Activated T-helper 9 cell treated with anti-CD3 and anti-CD28 coated beads, Interleukin-2, amount 50 U/mL, for 16 hours (primary cell): ENCODE data around the gene RGS9.

Experiments
- DNase-seq: peaks from one replicate; pipeline ENCODE4 v3.0.0-alpha.2; 2020; ENCODE audit warnings: low read depth

The RGS9 gene

DNA sequence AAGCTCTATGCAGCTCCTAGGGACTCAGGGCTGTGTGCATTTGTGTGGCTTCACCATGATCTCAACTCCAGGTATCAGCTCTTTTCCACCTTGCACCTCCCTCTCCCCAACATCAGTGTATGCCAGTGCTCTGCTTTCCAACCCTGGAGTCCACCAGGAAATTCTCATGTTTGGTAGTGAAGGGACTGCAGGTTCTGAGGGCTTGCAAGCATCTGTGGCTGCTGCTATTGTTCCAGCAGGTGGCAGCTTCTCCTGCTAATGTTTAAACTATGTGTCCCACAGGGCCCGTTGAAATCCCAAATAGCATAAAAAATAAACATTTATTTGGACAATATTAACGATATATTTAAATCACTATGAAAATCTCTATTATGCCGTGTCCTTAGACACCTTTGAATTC is 82.0 kb downstream of the RGS9 start:
- DNase-seq, result no peak

DNA sequence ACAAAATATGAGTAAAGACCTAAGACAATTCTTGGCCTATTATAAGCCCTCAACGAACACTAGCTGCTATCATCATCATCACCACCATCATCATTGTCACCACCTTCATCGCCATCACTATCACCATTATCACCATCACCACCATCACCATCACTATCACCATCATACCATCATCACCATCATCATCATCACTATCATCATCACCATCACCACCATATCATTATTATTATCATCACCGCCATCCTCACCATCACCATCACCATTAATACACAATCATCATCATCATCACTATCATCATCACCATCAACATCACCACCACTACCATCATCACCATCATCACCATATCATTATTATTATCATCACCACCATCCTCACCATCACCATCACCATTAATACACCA is 82.5 kb downstream of the RGS9 start:
- DNase-seq, result no peak

GRCh38 chr17:65220732-65221131 is 83.6 kb downstream of the RGS9 start:
- DNase-seq, result no peak

GRCh38 chr17:65222214-65222738 is 85.1 kb downstream of the RGS9 start:
- no peak for DNase-seq

- DNase-seq, result no peak
These were observed 87.9 kb downstream of the RGS9 start for GRCh38 chr17:65225061-65225460.

DNA sequence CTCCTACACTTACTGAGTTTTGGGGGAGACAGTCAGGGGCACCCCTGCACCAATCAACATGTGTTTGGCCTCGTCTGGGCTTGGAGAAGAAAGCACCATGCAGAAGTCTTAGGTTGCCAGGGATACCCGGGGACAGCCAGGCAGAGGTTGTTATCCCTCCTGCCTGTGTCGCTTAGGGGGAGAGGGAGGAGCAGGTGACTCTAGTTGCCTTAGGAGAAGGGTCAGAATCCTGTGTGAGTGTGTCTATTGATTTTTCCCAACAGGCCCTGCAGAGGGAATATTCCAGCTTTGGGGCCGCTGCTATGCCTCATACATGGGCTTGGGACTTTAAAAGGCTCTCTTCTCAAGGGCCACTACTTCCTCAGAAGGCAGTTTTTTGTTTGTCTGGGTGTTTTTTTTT is 89.1 kb downstream of the RGS9 start:
- no peak for DNase-seq

DNA sequence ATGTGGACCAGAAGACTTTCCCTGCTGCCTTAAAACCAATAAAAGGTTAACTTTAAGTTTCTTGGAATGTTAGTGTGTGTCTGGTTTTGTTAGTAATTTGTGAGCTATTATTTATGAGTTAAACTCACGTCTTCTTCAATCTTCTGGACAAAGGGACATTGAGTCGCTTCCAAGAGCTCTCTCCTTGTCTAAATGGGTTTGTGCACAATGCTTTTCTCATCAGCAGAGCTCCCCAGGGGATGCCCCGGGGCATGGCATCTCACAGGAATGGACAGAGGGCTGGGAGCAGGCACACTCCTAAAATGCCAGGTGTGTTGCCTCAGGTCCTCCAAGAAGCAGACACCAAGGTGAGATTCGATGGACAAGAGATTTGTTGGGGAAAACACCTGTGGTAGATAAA is 90.5 kb downstream of the RGS9 start:
- DNase-seq, result no peak

- no peak for DNase-seq
These were observed 91.1 kb downstream of the RGS9 start for GRCh38 chr17:65228287-65228686.

DNA sequence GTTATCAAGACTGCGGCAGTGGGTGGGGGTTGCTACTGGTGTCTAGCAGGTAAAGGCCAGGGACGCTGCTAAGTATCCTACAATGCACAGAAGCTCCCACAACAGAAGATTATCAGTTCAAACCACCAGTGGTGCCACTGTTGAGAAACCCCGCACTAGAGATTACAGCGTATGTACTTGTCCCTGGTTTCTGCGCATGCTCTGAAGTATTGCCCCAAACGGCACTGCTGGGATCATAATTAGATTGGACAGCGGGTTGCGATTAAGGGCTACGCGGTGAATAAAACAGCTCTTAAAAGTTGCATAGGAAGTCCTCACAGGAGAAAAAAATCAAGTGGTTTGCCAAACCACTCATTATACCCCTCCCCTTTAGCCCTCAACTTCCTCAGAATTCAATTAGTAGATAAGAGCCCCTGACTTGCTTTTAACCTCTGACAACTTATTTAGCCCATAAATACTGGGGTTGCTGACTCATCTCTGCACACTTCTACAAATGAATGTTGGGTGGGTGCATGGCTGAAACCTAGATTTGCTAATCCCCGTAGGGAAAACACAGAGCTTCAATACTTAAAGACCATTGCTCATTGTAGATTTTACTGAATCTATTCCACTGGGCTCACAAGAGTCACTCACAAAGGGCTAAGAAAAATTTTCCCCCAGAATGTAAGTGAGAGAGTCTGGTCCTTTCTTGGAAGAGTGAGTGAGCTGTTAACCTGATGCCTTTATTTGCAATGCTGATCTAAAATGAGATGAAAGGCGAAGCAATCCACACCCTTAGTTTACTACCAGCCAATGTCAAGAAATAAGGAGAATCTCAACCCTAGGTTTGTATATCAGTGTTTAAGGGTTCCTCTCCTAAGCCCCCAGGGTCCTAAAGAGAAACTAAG is 91.8 kb downstream of the RGS9 start:
- DNase-seq, result no peak

DNA sequence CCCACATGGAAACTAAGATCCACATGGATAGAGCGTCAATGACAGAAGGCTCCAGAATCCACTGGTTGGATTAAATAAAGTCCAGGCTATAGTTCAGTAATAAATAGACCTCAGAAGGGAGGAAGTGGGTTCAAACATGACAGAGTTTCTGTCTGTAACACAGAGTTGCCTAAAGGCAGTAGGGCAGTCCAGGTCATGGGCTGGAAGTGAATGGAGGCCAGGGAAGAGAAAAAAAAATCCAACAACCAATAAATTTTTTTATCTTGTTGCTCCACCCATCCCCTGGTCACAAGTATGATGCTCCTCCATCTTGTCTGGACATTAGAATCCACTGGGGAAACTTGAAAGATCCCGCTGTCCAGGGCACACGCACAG is 92.4 kb downstream of the RGS9 start:
- no peak for DNase-seq

- no peak for DNase-seq
These were observed 92.9 kb downstream of the RGS9 start for GRCh38 chr17:65230040-65230439.

DNA sequence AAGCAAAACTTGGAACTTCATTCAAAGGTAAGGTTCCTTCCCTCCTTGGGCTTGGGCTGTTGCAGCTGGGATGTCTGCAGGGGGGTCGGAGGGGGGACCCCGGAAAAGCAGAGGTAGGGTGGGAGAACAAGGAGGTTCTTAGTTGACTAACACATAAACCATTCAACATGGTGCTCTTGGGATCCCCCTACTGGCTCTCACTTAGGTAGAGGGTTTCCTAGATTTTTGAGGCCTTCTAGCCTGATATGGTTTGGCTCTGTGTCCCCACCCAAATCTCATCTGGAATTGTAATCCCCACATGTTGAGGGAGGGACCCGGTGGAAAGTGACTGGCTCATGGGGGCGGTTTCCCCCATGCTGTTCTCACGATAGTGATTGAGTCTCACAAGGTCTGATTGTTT is 93.9 kb downstream of the RGS9 start:
- no peak for DNase-seq

DNA sequence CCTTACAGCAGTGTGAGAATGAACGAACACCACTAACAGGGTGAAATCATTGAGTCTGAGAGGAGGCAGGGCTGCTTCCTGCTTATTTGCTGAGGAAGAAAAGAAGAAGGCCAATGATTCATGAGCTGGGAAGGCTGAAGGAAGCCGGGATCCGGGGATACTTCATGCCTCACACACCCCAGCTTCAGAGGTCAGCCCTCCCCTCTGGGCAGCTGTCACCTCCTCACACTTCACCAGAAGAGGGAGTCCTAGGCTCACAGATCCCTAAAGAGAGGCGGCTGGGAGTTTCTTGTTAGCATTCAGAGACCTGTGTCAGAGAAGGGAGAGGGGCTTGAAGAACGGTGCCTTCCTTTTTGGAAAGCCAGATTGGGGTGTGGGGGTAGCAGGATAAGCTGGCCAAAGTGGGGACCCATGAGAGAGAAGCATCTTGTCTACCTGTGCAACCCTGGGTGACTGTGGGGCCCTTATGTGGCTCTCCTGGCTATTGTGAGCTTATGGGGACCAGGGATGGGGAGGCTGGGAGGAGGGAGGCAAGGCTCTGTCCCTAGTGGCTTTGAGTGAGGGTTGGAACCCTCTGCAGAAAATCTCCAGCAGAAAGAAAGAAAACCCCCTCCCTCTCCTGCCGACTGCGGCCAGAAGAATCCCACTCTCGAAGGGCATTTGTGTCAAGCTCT is 94.6 kb downstream of the RGS9 start:
- peak; percentile 16 for DNase-seq

DNA sequence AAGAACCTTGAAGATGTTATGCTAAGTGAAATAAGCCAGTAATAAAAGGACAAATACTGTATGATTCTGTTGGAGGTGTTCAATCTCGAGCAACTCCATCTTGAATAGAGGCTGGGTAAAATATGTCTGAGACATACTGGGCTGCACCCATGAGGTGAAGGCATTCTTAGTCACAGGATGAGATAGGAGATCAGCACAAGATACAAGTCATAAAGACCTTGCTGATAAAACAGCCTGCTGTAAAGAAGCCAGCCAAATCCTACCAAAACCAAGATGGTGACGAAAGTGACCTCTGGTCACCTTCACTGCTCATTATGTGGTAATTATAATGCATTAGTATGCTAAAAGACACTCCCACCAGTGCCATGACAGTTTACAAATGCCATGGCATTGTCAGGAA is 98.1 kb downstream of the RGS9 start:
- DNase-seq, result no peak

DNA sequence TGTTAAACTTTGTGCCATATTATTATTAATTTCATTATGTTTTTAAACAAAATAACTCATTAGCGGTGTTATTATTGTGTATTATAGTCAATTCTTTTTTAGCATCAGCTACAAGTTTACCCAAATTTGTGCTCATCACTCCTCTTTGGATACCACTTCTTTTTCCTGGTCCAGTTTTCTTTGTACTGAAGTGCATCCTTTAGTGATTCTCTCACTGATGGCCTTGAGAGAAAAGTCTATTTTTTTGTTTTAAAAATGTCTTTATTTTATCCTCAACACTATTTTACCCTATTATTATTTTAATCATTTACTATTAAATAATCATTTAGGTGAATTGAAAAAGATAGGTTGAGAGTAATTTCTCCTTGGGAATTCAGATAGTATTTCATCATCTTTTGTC is 99.2 kb downstream of the RGS9 start:
- DNase-seq, result no peak

DNA sequence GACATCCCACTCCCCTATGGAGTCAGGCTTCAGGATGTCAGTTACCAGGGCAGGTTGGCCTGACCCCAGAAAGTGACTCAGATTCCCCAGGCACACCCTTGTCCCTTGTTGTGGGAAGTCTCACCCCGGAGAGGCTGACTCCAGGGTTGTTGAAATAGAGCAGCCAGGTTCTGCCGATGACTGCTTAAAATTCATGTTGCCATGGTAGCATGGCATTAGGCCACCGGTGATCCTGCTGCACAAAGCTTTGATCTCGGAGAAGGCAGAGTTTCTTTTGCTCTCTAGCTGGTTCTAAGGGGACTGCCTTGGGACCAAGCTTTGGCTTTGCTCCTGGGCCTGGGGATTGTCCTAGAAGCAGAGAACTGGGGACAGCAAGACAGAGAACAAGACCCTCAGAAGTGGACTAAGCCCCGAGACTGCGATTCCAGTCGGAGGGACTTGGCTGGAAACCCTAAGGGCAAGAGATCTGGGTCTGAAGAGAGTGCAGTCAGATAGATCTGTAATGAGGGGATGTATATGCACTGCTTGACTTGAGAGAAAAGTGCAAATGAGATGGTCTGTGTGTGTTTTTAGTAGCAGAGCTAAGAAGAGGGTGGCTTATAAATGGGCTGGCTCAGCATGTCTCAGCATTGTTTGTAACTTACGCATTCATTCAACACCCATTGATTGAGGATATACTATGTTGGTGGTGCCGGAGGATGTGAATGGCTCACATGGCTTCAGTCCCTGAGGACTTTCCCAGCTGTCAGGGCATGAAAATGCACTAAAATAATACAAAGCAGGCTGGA is 106.9 kb downstream of the RGS9 start:
- DNase-seq, result no peak

GRCh38 chr17:65246252-65246651 is 109.1 kb downstream of the RGS9 start:
- no peak for DNase-seq

DNA sequence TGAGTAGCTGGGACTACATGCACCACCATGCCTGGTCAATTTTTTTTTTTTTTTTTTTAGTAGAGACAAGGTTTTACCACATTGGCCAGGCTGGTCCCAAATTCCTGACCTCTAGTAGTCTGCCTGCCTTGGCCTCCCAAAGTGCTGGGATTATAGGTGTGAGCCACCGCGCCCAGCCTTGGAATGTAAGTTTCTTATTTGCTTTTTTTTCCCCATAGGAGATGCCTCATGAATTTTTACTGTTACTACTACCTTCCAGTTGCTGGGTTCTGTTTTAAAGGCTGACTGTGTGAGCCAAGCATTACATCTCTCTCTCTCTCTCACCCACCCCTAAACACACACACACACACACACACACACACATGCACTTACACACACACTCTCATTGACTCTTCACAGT is 112.6 kb downstream of the RGS9 start:
- no peak for DNase-seq

DNA sequence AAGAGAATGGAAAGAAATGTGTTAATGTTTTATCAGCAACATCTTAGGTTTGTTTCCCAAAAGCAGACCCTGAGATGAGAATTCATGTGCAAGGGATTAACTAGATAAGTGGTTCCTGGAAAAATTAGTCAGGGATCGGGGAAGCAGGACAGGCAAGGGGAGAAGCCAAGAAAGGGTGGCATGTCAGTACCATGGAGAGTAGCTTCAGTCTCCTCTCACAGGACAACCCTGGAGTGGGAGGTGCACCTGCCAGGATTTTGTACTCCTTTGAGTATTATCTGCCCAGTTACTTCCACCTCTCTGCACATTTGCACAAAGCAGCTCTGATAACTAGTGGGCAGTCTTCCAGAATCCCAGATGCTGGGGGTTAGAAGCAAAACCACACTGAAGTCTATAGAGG is 117.0 kb downstream of the RGS9 start:
- no peak for DNase-seq

GRCh38 chr17:65259281-65259680 is 122.1 kb downstream of the RGS9 start:
- DNase-seq, result no peak

DNA sequence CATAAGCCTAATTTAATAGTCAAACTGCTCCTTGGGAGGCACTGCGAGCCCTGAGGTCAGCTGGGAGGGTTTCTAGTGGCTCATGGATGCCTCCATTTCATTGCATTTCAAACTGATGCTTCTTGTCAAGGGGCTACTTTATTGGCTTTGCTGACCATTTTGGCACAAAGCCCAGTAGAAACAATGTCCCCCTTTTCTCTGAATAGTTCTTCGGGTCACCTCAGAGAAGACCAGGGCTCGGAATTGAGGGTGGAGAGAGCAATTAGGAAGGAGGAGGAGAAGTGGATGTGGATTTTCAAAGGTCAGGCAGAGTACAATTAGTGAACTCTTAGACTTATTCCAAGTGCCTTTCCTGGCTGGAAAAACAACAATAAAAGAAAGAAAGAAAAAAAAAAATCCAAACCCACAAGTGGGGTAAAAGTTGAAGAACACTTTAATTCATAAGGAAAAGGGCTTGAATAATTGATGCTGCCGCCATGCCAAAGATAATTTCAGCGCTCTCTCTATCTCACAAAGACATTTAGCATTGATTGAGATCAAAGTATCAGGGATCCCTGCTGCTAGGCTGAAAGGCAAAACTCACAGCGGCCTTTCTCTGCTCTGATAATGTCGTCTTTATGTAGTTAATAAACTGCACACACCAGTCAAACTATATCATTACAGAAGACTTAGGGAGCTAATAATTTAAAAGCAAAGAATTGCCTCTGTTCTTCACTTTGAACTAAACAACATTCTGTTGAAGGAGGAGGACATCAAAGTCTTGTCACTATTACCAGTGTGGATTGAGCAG is 122.7 kb downstream of the RGS9 start:
- DNase-seq, result no peak

DNA sequence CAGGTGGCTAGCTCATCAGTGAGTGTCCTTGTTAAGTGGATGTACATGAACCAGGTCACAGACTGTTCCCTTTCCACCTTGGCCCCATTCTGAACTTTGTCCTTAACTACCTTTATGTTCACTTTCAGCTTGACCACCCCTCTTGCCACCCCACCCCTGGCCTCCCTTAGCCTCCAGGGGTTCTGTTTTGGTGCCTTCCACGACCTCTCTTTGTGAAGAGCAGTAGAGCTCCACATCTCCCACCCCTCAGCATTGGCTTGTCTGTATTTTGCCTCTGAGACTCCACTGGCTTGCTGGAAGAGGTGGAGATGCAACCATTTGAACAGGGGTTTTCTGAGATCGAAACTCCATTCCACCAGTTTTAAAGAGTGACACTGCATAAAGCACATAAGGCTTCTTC is 123.5 kb downstream of the RGS9 start:
- no peak for DNase-seq
